HG03520 (cell line): ENCODE results near the gene BRAF.
"Not testable (repeated sequence)": the region's sequence is repeated elsewhere in the genome, so short reads cannot be mapped to it uniquely, and the experiment has no call there.

ENCODE experiments used
- ATAC-seq: cut with Tn5 transposase; IDR thresholded peaks from one replicate; pipeline ENCODE4 v1.9.1; 2021; ENCODE audit warnings: mild to moderate bottlenecking, moderate library complexity; ENCODE audit not compliant: unreplicated experiment

The BRAF gene

GRCh38 chr7:140684066-140684950 lies 240.4 kb downstream of the BRAF start:
- ATAC-seq = no peak

DNA sequence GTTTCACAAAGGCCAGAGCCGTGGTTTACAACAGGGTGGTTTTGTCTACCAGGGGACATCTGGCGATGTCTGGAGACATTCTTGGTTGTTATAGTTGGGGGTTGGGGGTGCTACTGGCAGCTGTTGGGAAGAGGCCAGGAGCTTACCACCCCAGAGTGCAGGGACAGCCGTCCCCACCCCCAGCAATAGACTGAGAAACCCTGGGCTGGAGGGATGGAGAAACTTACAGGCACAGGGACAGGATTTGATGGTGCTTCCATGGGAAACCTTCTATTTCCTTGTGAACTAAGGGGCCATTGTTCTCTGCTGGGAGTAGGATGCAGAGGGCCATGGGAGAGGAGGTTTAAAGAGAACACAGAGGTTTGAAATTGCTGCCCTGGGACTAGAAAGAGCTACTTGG lies 241.1 kb downstream of the BRAF start:
- ATAC-seq = no peak

DNA sequence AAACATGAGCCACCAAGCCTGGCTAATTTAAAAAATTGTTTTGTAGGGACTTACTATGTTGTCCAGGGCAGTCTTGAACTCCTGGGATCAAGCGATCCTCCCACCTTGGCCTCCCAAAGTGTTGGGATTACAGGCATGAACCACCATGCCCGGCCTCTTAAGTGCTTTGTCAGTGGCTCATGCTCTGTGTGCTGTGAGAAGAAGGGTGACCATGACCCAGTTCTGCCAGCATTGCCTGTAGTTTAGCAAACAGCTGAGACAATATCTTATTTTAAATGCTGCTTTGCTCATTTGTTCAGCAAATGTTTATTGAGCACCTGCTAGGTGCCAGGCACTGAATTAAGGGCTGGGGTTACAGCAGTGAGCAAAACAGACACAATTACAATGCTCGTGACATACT lies 243.0 kb downstream of the BRAF start:
- no peak for ATAC-seq

- ATAC-seq = no peak
Observed at GRCh38 chr7:140680886-140681285, 243.8 kb downstream of the BRAF start.

DNA sequence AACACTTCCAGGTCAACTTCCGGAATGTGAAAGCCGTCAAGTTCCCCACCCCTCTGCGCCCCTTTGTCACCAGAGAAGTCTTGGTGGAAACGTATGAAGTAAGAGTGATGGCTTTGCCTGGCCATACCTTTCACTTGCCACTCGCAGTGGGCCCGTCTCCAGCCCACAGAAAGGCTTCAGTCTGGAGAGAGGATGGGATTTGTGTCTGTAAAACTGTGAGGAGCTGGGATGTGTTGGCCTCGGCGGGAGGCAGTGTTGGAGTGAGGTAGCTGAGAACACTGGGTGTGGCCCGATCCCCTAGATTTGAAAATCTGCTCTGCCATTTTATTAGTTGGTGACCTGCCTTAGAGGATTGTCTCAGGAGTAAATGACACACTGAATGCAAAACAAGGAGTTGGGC lies 245.5 kb downstream of the BRAF start:
- no peak for ATAC-seq

DNA sequence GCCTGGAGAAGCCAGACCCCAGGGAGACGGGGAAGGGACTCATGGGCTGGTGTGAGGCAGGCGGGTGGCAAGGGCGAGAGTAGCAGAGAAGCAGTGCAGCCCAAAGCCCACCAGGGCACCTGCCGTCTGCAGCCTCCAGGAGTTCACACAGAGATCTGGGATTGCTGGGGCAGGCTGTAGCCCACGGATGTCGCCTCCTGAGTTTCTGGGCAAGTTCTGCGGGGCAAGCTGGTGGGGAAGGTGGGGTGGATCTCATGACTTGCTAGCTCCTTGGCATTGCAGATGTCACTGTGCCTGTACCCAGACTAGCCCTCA lies 246.0 kb downstream of the BRAF start:
- ATAC-seq = no peak

DNA sequence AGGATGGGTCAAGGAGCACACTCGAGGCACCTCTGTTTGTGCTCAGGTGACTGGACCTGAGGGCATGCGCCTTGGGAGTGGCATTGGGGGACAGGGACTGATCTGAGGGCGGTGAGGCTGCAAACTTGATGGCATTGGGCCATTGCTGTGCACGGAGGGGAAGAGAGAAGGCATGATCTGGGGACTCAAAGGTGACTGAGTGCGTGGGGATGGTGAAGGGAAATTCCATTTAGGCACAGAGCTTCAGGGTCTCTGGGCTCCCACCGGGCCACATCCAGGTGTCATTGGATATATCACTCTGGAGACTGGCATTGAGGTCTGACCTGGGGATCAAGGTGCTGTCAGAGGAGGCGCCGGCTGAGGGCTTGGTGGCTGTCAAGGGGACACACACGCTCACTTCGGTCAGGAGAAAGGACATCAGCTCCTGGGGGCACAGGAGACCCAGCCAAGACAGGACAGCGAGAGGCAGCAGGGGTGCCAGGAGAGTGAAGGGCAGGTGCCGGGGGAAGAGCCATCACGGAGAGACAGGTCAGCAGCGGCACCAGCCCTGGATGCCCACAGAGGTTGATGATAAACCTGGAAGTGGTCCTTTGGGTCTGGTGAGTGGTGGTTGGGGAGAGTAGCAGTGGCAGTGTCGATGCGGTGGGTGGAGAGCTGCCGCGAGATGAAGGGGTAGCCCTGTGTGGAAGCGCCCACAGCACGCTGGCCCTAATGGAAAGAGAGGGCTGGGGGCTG lies 246.5 kb downstream of the BRAF start:
- ATAC-seq = no peak

DNA sequence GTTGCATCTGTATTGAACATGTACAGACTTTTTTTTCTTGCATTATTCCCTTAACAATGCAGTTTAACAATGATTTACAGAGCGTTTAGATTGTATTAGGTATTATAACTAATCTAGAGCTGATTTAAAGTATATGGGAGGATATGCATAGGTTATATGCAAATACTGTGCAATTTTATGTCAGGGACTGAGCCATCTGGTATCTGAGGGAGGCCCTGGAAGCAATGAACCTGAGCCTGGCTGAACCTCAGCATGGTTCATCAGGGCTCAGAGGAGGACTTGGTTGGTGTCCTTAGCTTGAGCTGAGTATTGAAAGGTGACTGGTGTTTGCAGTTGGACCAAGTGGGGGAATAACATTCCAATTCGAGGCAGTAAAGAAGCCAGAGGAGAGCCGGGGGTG lies 247.2 kb downstream of the BRAF start:
- no peak for ATAC-seq

DNA sequence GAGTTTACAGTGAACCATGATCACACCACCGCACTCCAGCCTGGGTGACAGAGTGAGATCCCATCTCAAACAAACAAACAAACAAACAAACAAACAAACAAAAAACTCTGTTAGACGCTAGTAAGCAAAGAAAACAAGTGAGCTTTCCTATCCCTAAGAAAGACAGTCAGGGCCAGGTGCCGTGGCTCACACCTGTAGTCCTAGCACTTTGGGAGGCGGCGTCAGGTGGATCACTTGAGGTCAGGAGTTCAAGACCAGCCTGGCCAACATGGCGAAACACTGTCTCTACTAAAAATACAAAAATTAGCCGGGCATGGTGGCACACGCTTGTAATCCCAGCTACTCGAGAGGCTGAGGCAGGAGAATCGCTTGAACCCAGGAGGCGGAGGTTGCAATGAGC lies 247.8 kb downstream of the BRAF start:
- ATAC-seq = not testable (repeated sequence)

DNA sequence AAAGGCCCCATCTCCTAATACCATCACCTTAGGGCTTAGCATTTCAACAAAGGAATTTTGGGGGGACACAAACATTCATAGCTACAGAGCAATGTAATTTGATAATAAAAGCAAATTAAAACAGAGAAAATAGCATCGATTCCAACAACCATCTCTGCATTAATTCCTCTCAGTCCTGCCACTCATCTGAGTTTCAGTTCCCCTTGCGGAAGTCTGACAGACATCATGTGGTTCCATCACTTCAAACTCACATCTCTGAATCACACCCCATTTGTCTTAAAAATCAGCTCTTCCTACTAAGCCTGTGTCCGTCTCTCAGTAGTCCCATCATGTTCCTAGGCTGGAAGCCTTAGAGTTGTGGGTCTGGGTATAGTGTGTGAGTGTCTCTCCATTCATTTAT lies 248.4 kb downstream of the BRAF start:
- peak; percentile 62 for ATAC-seq

- no peak for ATAC-seq
Observed at GRCh38 chr7:140675726-140676125, 249.0 kb downstream of the BRAF start.

DNA sequence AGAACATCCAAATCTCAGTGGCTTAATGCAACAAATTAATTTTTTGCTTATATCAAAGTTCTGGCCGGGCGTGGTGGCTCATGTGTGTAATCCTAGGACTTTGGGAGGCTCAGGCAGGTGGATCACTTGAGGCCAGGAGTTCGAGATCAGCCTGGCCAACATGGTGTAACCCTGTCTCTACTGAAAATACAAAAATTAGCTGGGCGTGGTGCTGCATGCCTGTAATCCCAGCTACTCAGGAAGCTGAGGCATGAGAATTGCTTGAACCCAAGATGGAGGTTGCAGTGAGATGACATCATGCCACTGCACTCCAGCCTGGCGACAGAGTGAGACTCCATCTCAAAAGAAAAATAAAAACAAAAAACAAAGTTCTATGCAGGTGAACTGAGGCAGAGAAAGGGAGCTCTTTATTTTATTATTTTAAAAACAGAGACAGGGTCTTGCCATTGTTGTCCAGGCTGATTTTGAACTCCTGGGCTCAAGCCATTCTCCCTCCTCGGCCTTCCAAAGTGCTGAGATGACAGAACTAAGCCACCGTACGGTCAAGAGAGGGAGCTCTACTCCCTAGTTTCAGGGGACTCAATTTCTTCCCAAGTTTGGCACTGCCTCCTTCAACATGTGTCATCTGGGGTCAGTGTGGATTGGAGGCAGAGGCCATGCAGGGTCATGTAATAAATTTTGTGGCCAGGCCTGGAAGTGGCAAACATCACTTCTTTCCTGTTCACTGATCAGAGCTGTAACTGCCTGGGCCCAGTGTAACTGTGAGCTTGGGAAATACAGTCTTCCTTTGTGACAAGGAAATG lies 249.6 kb downstream of the BRAF start:
- ATAC-seq = no peak

DNA sequence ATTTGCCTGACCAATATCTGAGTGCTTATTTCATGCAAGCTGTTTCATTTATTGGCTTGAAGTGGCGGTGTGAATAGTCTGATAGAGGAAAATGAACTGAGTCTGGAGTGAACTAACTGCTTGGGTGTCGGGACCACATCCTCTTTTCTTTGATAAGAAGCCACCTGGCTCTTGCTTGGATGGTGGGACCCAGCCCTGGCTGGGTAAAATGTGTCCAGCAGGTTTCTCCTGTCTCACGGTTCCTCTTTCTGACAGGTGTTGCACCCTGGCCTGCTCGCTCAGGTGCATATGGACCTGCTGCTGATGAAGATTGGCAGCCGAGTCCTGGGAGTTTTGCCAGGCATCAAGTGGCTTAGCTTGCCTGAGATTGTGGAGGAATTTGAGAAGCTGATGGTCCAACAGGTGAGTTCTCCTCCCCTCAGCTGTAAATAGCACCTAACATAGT lies 250.4 kb downstream of the BRAF start:
- no peak for ATAC-seq

DNA sequence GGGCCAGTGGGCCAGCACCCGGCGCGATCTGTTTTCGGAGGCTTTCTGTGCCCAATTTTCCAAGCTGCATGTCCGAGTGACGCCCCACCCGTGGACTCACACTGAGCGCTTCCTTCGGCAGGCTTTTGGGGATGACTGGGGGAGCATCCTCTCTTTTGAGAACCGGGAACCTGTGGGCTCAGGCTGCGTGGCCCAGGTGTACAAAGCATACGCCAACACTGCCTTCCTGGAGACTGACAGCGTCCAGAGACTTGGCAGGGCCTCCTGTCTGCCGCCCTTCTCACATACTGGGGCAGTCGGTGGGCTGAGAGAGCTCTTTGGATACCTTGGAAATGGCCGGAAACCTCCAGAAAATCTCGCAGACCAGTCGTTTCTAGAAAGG lies 251.0 kb downstream of the BRAF start:
- no peak for ATAC-seq

DNA sequence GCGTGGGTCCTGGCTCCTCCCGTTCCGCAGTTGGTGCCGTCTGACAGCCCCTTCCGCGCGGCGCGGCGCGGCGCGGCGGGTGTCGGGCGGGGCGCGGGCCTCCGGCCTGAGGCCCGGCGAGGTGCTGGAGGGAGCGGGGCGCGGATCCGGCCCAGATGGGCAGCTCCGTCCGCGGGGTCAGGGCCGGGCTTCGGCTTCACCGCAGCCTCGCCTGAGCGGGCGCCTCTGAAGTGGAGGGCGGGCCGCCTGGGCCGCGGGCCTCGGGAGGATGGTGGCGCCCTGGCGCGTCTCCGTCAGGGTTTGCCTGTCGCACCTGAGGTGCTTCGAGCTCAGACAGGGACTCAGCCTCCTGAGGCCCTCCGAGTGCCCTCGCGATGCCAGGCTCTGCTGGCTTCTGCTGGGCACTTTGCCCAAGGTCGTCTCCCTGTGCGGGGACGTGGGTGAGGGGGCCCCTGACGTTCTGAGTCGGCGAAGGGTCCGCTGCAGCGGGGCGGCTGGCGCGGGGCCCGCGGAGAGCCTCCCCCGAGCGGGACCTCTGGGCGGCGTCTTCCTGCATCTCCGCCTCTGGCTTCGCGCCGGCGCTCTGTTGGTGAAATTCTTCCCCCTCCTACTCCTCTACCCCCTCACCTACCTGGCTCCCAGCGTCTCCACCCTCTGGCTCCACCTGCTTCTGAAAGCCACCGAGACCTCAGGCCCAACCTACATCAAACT lies 251.5 kb downstream of the BRAF start:
- peak; percentile 33 for ATAC-seq

GRCh38 chr7:140672382-140673062 lies 252.2 kb downstream of the BRAF start, which contains the start of gene ADCK2:
Gene ADCK2, plus strand, starts transcription at chr7:140672945. Its CDS starts 386 bp downstream, at chr7:140673331.
- peak; percentile 38 for ATAC-seq

DNA sequence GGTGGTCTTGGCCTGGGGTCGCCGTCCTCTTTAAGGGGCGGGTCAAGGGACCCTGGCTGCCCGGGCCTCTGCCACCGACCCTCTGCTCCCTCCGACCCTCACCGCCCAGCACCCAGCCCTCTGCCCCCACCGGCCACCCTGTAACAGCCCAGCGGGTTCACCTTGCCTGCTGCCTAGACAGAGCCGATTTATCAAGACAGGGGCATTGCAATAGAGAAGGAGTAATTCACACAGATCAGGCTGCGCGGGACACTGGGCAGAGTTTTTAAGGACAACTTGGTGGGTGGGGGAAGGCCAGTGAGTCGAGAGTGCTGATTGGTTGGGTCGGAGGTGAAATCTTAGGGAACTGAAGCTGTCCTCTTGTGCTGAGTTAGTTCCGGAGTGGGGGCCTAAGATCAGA lies 252.8 kb downstream of the BRAF start:
- ATAC-seq = no peak

GRCh38 chr7:140670343-140670935 lies 254.3 kb downstream of the BRAF start:
- no peak for ATAC-seq

- ATAC-seq = not testable (repeated sequence)
Observed at GRCh38 chr7:140669862-140670261, 254.9 kb downstream of the BRAF start.

DNA sequence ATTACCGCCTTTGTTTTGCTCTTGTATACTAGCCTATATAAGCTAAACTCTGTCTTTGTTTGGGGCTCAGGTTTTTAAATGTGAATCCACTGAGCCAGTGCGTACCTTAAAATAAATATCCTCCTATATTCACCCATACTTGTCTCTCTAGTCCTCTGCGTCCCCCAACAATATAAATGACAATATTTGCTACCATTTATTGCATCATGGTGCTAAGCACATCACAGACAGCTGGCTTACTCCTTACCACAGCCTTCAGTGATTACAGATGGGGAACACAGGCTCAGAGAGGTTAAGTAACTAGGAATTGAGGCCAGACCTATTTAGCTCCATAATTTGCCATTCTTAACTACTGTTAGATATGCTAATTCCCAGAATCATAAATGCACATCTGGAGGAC lies 255.4 kb downstream of the BRAF start:
- ATAC-seq = no peak
